CD4-positive, alpha-beta T cell (primary cell): ENCODE data around the gene VEGFB. TPM values are rescaled to one million over a fixed set of nuclear protein-coding genes. Genes with fewer than 3 reads are reported as not detected.

ENCODE experiments used
- ATAC-seq: fragments of 200-7000 bp; cut with Tn5 transposase; one replicate; pipeline ENCODE4 v1.10.0; 2022; ENCODE audit warnings: mild to moderate bottlenecking; ENCODE audit not compliant: poor library complexity
- CTCF ChIA-PET: fragments of 350-600 bp; sonication (Branson Sonifier 250); formaldehyde crosslinking; loops from one replicate; lab custom pipeline; 2021; ENCODE audit warnings: antibody characterized with exemption, inconsistent platforms; lab: Charles Lee
- POLR2A ChIA-PET: fragments of 350-600 bp; sonication (Branson Sonifier 250); formaldehyde crosslinking; loops from one replicate; lab custom pipeline; 2021; ENCODE audit warnings: antibody characterized with exemption, inconsistent platforms; lab: Charles Lee
- DNase-seq, 14 experiments: peaks; one replicate each; pipeline ENCODE4 v3.0.0-alpha.2; 2013 to 2020; ENCODE audit warnings: mixed read lengths in 2 of 14
- H3K27ac ChIP-seq, 2 donors: one replicate each; pipeline versions ENCODE4 v1.5.1 to v1.7.0; 2013; ENCODE audit warnings: low read length in 2 of 2, low read depth in 1 of 2, mild to moderate bottlenecking in 1 of 2
- H3K27me3 ChIP-seq, 2 experiments: 1 replicate in 1 of 2; 2 replicates in 1 of 2; pipeline versions ENCODE4 v1.6.1 to v1.7.0; 2013; ENCODE audit warnings: low read length in 2 of 2, control low read depth in 1 of 2, mild to moderate bottlenecking in 1 of 2, moderate library complexity in 1 of 2; ENCODE audit not compliant: insufficient read depth in 2 of 2, control insufficient read depth in 1 of 2
- H3K36me3 ChIP-seq: one replicate; pipeline ENCODE4 v1.6.1; 2013; ENCODE audit warnings: low read length, control low read depth; ENCODE audit not compliant: insufficient read depth
- H3K4me1 ChIP-seq: one replicate; pipeline ENCODE4 v1.6.1; 2013; ENCODE audit warnings: low read length, control low read depth; ENCODE audit not compliant: insufficient read depth
- H3K4me3 ChIP-seq: one replicate; pipeline ENCODE4 v1.5.1; 2013; ENCODE audit warnings: mild to moderate bottlenecking, low read length, moderate library complexity
- H3K9me3 ChIP-seq, 2 experiments: 1 replicate in 1 of 2; 2 replicates in 1 of 2; pipeline versions ENCODE4 v1.6.1 to v1.7.0; 2013; ENCODE audit warnings: low read length in 2 of 2, mild to moderate bottlenecking in 2 of 2, control low read depth in 1 of 2, moderate library complexity in 1 of 2; ENCODE audit not compliant: control insufficient read depth in 1 of 2, insufficient read depth in 1 of 2
- H3K27ac Mint-ChIP-seq: one replicate; pipeline ENCODE4 v1.8.0; 2020; ENCODE audit warnings: mixed read lengths
- H3K27me3 Mint-ChIP-seq: one replicate; pipeline ENCODE4 v1.8.0; 2021; ENCODE audit warnings: mixed read lengths
- H3K36me3 Mint-ChIP-seq: one replicate; pipeline ENCODE4 v1.8.0; 2021; ENCODE audit warnings: low read depth, mixed read lengths
- H3K4me1 Mint-ChIP-seq: one replicate; pipeline ENCODE4 v1.8.0; 2021; ENCODE audit warnings: low read depth, mixed read lengths
- H3K4me3 Mint-ChIP-seq: one replicate; pipeline ENCODE4 v1.8.0; 2020; ENCODE audit warnings: mild to moderate bottlenecking, mixed read lengths
- H3K9me3 Mint-ChIP-seq: one replicate; pipeline ENCODE4 v1.8.0; 2020; ENCODE audit warnings: mixed read lengths
- intact Hi-C, 2 experiments: fragments of 100-400 bp; cut with DNase I in 1 of 2; cut with micrococcal nuclease in 1 of 2; formaldehyde crosslinking; loops; one replicate each; pipeline versions ENCODE4 v1.15.1 to v1.9.0; 2023 to 2025; cut with DNase I, micrococcal nuclease
- total RNA-seq, 174 experiments: library from RNA in 2 of 174; stranded (reverse) in 2 of 174; gene quantifications; one replicate each; pipeline ENCODE4 v1.2.3 and lab custom pipeline; 2021 to 2026
- TF ChIP-seq, protein P1 (sequence below): fragments of 200-600 bp; IDR thresholded peaks from one replicate; pipeline ENCODE4 v1.8.0; 2022; ENCODE audit warnings: antibody characterized with exemption, mild to moderate bottlenecking

Gene VEGFB
- total RNA-seq, 2 experiments from 2014 or later = 39.7 to 48.7 TPM

DNA sequence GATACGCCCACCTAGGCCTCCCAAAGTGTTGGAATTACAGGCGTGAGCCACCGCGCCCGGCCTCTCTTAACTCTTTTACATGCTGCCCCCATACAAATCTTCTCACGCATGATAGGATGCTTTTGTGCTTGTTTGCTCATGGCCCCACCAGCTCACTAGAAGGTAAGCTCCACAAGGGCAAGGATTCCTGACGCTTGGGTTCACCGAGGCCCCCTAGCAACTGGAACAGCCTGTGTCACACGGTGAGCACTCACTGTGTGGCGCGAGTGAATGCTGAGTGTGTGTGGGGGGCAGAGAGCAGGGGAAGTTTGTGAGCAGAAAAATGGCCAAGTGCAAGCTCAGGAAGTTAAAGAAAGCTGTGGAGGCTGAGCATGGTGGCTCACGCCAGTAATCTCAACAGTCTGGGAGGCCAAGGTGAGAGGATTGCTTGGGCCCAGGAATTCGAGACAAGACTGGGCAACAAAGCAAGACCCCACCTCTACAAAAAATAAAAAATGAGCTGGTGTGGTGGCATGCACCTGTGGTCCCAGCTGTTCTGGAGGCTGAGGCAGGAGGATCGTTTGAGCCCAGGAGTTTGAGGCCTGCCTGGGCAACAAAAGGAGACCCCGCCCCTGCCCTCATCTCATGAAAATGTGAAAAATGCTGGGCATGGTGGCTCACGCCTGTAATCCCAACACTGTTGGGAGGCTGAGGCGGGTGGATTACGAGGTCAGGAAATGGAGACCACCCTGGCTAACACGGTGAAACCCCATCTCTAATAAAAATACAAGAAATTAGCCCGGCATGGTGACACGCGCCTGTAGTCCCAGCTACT is 47.8 kb downstream of the VEGFB start:
- H3K27me3 Mint-ChIP-seq = no peaks in the 10 kb centered on the region
- no peaks in the 10 kb centered on the region for H3K27me3 ChIP-seq
- H3K27ac ChIP-seq = no peak overlapping the region
- DNase-seq (no peak), ATAC-seq (no peak)
- CTCF ChIA-PET = interaction anchor here (1.2 to 5.8 kb wide), 3 partner anchors 11 to 461 kb away, joined by 3 to 36 read pairs (median 7); no protein-coding TSS in a partner anchor
- peak overlapping the region; percentile 45 for H3K4me3 Mint-ChIP-seq
- no peak overlapping the region for H3K27ac Mint-ChIP-seq
- H3K4me1 ChIP-seq = peaks cover 34% of the 10 kb centered on the region
- intact Hi-C loops = no loop called here
- H3K36me3 ChIP-seq = peaks cover 19% of the 10 kb centered on the region
- H3K9me3 Mint-ChIP-seq = no peaks in the 10 kb centered on the region
- no peaks in the 10 kb centered on the region for H3K9me3 ChIP-seq
- TF ChIP-seq, protein P1, sequence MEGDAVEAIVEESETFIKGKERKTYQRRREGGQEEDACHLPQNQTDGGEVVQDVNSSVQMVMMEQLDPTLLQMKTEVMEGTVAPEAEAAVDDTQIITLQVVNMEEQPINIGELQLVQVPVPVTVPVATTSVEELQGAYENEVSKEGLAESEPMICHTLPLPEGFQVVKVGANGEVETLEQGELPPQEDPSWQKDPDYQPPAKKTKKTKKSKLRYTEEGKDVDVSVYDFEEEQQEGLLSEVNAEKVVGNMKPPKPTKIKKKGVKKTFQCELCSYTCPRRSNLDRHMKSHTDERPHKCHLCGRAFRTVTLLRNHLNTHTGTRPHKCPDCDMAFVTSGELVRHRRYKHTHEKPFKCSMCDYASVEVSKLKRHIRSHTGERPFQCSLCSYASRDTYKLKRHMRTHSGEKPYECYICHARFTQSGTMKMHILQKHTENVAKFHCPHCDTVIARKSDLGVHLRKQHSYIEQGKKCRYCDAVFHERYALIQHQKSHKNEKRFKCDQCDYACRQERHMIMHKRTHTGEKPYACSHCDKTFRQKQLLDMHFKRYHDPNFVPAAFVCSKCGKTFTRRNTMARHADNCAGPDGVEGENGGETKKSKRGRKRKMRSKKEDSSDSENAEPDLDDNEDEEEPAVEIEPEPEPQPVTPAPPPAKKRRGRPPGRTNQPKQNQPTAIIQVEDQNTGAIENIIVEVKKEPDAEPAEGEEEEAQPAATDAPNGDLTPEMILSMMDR = no peak
- peaks cover 21% of the 10 kb centered on the region for H3K4me1 Mint-ChIP-seq
- H3K36me3 Mint-ChIP-seq = peaks cover 11% of the 10 kb centered on the region
- POLR2A ChIA-PET = interaction anchor here (1.1 to 5.3 kb wide), 2 partner anchors 12 to 76 kb away, joined by 3 to 125 read pairs; partner anchors contain the start of gene FERMT3
- no peak overlapping the region for H3K4me3 ChIP-seq

DNA sequence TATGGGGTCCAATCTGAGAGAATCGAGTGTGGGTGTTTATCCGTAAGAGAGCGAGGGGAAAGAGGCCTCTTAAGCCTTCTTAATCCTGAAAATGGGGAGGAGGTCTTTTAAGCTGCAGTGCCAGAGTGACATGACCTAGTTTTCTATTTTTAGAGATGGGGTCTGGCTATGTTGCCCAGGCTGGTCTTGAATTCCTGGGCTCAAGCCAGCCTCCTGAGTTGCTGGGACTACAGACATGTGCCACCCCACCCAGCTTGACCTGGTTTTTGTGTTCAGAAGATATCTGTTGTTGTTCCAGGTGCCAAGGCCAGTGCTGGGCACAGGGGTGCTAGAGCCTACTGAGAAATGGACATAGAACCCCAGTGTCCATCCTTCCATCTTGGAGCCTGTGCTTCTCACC is 48.7 kb downstream of the VEGFB start:
- DNase-seq (no peak), ATAC-seq (no peak)
- intact Hi-C loops = no loop called here
- Mint-ChIP-seq H3K4me1 (peaks cover 21% of the 10 kb centered on the region), H3K4me3 (peak overlapping the region; percentile 74), H3K27ac (peak overlapping the region; percentile 97), H3K9me3 (no peaks in the 10 kb centered on the region), H3K36me3 (peaks cover 11% of the 10 kb centered on the region), H3K27me3 (no peaks in the 10 kb centered on the region)
- TF ChIP-seq, protein P1 = no peak
- no peaks in the 10 kb centered on the region for H3K9me3 ChIP-seq
- H3K36me3 ChIP-seq = peaks cover 19% of the 10 kb centered on the region
- peaks cover 37% of the 10 kb centered on the region for H3K4me1 ChIP-seq
- H3K27me3 ChIP-seq = no peaks in the 10 kb centered on the region
- ChIA-PET CTCF (interaction anchor here (1.2 to 5.8 kb wide), 4 partner anchors 12 to 460 kb away, joined by 3 to 36 read pairs (median 14); partner anchors contain the start of gene CATSPERZ), POLR2A (interaction anchor here (1.1 to 5.3 kb wide), 2 partner anchors 13 to 77 kb away, joined by 3 to 125 read pairs; partner anchors contain the start of gene FERMT3)
- no peak overlapping the region for H3K4me3 ChIP-seq
- H3K27ac ChIP-seq = no peak overlapping the region

DNA sequence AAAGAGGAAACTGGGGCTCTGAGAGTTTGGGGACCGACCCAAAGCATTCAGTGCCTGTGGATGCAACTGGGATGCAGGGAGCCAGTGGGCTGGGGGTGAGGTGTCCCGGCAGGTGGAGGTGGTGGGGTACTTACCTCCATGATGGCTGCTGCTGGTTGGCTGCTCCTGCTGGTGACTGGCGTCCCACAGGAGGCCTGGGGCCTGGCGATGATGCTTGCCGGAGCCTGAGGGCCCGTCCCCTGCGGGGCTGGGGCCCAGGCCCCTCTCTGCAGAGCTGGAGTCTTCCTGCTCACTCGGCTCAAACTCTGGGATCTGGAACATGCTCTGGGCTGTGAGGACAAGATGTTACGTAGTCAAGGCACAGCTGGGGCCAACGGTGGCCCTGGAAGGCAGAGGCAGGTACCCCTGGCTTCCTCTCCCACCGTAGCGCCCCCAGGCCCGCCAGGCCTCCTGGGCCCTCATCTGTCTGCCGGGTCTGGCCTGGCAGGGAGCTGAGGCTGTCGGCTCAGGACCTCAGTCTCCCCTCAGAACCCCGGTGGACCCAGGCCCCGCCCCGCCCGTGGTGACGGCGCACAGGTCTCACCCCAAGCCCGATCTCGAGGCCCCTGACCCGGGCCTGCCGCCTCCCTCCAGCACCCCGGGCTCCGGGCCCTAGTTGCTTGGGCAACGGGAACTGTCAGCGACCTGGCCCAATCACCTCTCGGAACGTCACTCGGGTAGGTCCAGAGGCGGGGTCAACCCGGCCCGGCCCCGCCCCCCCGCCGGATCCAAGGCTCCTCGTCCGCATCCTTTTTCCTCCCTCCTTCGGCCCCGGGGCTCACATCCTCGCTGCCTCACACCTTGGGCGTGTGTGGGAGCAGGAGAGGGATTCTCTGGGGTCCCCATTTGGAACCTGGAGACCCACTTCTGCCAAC is 49.9 kb downstream of the VEGFB start, which contains the start of gene BAD:
BAD (minus strand) TSS at position 618 of the 914 bp plus-strand sequence; CDS start at position 321, 297 bp downstream.
- Histone ChIP-seq H3K9me3 (no peaks in the 10 kb centered on the region), H3K4me1 (peaks cover 37% of the 10 kb centered on the region), H3K27ac (peak within 1 kb of the TSS; percentile 99 to 100), H3K36me3 (peaks cover 13% of the 10 kb centered on the region), H3K4me3 (peak within 1 kb of the TSS; percentile 97), H3K27me3 (no peaks in the 10 kb centered on the region)
- Mint-ChIP-seq H3K4me3 (peak within 1 kb of the TSS; percentile 93), H3K9me3 (no peaks in the 10 kb centered on the region), H3K27ac (peak within 1 kb of the TSS; percentile 97), H3K27me3 (no peaks in the 10 kb centered on the region), H3K36me3 (peaks cover 5% of the 10 kb centered on the region), H3K4me1 (peaks cover 21% of the 10 kb centered on the region)
- TF ChIP-seq, protein P1 = no peak
- DNase-seq (peak; percentile 87 to 95 (median 91)), ATAC-seq (peak; percentile 77)
- POLR2A ChIA-PET = interaction anchor here (0.7 to 5.3 kb wide), 18 partner anchors 10 to 1619 kb away, joined by 3 to 125 read pairs (median 6); partner anchors contain the start of genes C11orf98, CATSPERZ, CSKMT and ESRRA
- intact Hi-C loops = loop anchor here in 1 of 2 experiments (2.0 kb wide), 1 partner anchor 44 kb away; the partner anchor contains the start of gene FKBP2
- CTCF ChIA-PET = interaction anchor here (0.9 to 5.8 kb wide), 5 partner anchors 13 to 80 kb away, joined by 3 to 36 read pairs (median 20); partner anchors contain the start of genes CATSPERZ and PRDX5
